ENCODE data around the gene MUSK.

DNA sequence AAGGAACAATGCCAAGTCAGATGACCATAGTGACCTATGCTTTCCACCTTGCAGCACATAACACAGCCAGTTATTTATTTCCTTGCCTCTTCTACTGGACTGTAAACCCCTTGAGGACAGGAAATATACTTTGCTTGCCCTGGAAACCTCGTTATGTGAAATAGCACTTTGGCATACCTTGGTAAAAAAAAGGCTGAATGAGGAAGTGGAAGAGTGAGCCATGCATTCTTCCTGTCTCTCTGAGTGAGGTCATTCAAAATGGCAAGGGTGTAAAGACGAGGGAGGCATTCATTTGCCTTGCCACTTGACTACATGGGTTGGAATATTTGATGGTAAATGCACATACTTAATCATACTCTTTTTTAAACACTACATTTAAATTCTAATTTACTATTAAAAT lies 46.2 kb upstream of the MUSK start:
- TF ChIP-seq, protein P1, sequence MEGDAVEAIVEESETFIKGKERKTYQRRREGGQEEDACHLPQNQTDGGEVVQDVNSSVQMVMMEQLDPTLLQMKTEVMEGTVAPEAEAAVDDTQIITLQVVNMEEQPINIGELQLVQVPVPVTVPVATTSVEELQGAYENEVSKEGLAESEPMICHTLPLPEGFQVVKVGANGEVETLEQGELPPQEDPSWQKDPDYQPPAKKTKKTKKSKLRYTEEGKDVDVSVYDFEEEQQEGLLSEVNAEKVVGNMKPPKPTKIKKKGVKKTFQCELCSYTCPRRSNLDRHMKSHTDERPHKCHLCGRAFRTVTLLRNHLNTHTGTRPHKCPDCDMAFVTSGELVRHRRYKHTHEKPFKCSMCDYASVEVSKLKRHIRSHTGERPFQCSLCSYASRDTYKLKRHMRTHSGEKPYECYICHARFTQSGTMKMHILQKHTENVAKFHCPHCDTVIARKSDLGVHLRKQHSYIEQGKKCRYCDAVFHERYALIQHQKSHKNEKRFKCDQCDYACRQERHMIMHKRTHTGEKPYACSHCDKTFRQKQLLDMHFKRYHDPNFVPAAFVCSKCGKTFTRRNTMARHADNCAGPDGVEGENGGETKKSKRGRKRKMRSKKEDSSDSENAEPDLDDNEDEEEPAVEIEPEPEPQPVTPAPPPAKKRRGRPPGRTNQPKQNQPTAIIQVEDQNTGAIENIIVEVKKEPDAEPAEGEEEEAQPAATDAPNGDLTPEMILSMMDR (IDR thresholded peaks at IDR 0.05) = no peak
- TF ChIP-seq EZH2 (IDR thresholded peaks at IDR 0.05; ENCODE audit: borderline replicate concordance, insufficient read depth, low read depth, low read length, poor library complexity, severe bottlenecking) = no peak
